K562 treated with DMSO at 1 percent for 4 hours (cell line): ENCODE data around the gene APOC4. TPM values are rescaled to one million over a fixed set of nuclear protein-coding genes. Genes with fewer than 3 reads are reported as not detected.

Source experiments
- total RNA-seq: library from RNA; unstranded; fragments of 300-600 nt; gene quantifications from 2 replicates; pipeline ENCODE4 v1.2.3, GENCODE V29; 2022; ENCODE audit not compliant: insufficient read depth

APOC4 gene, protein sequence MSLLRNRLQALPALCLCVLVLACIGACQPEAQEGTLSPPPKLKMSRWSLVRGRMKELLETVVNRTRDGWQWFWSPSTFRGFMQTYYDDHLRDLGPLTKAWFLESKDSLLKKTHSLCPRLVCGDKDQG
- not detected in 2 replicates for total RNA-seq

DNA sequence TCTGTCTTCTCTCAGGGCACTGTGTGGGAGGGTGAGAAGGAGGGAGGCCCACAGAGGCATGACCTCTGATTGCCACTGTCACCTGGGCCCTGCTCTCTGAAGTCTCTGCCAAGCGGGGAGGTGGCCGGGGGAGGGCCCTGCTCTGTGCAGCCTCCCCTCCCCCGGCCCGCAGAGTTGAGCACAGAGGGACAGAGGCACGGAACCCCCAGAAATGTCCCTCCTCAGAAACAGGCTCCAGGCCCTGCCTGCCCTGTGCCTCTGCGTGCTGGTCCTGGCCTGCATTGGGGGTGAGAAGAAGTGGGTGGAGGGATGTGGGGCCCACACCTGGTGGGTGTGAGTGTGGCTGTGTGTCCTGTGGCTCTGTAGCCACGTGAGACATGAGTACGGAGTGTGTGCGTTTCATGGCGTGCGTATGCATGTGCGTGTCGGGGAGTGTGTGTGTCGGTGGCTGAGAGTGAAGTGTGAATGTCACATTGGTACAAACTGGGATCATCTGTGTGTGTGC lies at the start of gene APOC4:
APOC4 (plus strand) TSS at position 171 of the 505 bp plus-strand sequence; CDS start at position 212, 41 bp downstream.

GRCh38 chr19:44905437-44906160 lies 36.4 kb upstream of the APOC4 start, which contains the start of gene APOE:
APOE (plus strand) TSS chr19:44905796; CDS start chr19:44906625, 829 bp downstream.

GRCh38 chr19:44914433-44915206 lies 27.4 kb upstream of the APOC4 start, which contains the start of gene APOC1:
APOC1 (plus strand) TSS chr19:44914608; CDS start chr19:44914892, 284 bp downstream.

DNA sequence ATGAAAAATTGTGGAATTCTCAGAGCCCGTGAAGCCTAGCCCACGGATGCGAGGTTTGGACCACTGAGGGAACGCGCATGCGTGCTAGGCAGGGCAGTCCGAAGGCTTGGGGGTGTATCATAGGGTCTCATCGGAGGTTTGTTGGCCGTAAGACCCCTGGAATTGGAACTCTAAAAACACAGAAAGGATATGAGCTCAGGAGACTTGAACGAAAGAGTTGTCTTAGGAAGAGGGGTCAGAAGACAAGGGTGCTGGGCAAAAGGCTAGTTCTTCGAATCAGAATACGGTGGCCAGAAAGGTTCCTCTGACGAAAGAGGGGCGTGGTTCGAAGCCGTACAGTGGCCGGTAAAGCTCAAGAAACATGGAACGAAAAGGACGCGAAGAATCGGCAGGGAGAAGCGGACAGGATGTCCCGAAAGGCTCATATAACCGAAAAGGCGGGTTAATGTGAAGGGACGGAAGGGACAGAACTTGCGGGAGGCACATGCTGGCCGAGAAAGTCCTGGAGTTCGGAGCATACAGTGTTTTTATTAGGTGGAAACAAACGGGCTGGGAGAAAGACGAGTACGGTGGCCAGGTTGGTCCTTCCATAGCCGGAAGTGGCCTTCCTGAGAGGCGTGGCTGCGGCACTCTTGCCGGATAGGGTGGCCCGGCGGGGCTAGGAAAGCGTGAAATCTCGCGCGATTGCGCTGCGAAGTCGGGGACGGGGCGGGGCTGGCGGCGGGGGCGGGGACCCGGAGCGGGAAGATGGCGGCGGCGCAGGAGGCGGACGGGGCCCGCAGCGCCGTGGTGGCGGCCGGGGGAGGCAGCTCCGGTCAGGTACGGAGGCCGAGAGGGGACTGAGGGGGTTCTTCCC lies 12.8 kb downstream of the APOC4 start, which contains the start of gene CLPTM1:
CLPTM1 (plus strand) TSS at position 732 of the 856 bp plus-strand sequence; CDS start at position 748, 16 bp downstream.

Other genes with a start within 250 kb of the APOC4 start
- gene CEACAM16, start 243.1 kb upstream of the APOC4 start, total RNA-seq, result not detected in 2 replicates
- gene BCL3, start 193.5 kb upstream of the APOC4 start, total RNA-seq, result 7.5 and 13.9 TPM in 2 replicates
- 0.71 TPM in 1 of 2 replicates, not detected in the other for gene CBLC, start 164.3 kb upstream of the APOC4 start, total RNA-seq
- gene BCAM, start 133.1 kb upstream of the APOC4 start, total RNA-seq, result 3.5 and 4.6 TPM in 2 replicates
- 127 and 137 TPM in 2 replicates for gene NECTIN2, start 95.9 kb upstream of the APOC4 start, total RNA-seq
- gene TOMM40, start 51.0 kb upstream of the APOC4 start, total RNA-seq, result 106 and 111 TPM in 2 replicates
- gene APOE, start 36.4 kb upstream of the APOC4 start, total RNA-seq, result 1,934 and 2,198 TPM in 2 replicates
- gene APOC1, start 27.6 kb upstream of the APOC4 start, total RNA-seq, result 849 and 1,275 TPM in 2 replicates
- not detected in 2 replicates for gene APOC2, start 3.8 kb downstream of the APOC4 start, total RNA-seq
- 66.0 and 92.3 TPM in 2 replicates for gene CLPTM1, start 13.1 kb downstream of the APOC4 start, total RNA-seq
- gene RELB, start 59.2 kb downstream of the APOC4 start, total RNA-seq, result 7.5 and 10.9 TPM in 2 replicates
- gene CLASRP, start 96.8 kb downstream of the APOC4 start, total RNA-seq, result 34.0 and 56.8 TPM in 2 replicates
- 3.4 and 6.1 TPM in 2 replicates for gene ZNF296, start 134.2 kb downstream of the APOC4 start, total RNA-seq
- 29.4 and 34.0 TPM in 2 replicates for gene GEMIN7, start 137.0 kb downstream of the APOC4 start, total RNA-seq
- 16.9 and 23.6 TPM in 2 replicates for gene PPP1R37, start 150.9 kb downstream of the APOC4 start, total RNA-seq
- gene NKPD1, start 218.7 kb downstream of the APOC4 start, total RNA-seq, result 0.17 TPM in 1 of 2 replicates, not detected in the other
- gene TRAPPC6A, start 236.0 kb downstream of the APOC4 start, total RNA-seq, result 92.2 and 94.5 TPM in 2 replicates
- 20.1 and 28.6 TPM in 2 replicates for gene BLOC1S3, start 236.5 kb downstream of the APOC4 start, total RNA-seq